ENCODE measurements around the gene B2M.
"Not testable (repeated sequence)": the region's sequence is repeated elsewhere in the genome, so short reads cannot be mapped to it uniquely, and the experiment has no call there.

Gene B2M

DNA sequence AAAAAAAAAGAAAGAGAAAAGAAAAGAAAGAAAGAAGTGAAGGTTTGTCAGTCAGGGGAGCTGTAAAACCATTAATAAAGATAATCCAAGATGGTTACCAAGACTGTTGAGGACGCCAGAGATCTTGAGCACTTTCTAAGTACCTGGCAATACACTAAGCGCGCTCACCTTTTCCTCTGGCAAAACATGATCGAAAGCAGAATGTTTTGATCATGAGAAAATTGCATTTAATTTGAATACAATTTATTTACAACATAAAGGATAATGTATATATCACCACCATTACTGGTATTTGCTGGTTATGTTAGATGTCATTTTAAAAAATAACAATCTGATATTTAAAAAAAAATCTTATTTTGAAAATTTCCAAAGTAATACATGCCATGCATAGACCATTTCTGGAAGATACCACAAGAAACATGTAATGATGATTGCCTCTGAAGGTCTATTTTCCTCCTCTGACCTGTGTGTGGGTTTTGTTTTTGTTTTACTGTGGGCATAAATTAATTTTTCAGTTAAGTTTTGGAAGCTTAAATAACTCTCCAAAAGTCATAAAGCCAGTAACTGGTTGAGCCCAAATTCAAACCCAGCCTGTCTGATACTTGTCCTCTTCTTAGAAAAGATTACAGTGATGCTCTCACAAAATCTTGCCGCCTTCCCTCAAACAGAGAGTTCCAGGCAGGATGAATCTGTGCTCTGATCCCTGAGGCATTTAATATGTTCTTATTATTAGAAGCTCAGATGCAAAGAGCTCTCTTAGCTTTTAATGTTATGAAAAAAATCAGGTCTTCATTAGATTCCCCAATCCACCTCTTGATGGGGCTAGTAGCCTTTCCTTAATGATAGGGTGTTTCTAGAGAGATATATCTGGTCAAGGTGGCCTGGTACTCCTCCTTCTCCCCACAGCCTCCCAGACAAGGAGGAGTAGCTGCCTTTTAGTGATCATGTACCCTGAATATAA is 2.0 kb downstream of the B2M start:
- Histone ChIP-seq H3K27me3 (ENCODE audit: control insufficient read depth in 5 of 5, insufficient read depth in 4 of 5, low read length in 5 of 5) (no peaks in the 10 kb centered on the region), H3K27ac (ENCODE audit: low read depth, low read length) (peak overlapping the region; percentile 100), H3K9me3 (ENCODE audit: control insufficient read depth in 5 of 5, low read length in 5 of 5) (no peaks in the 10 kb centered on the region), H3K36me3 (ENCODE audit: control insufficient read depth in 5 of 5, insufficient read depth in 5 of 5, low read length in 5 of 5) (peaks cover 32 to 37% (median 35%) of the 10 kb centered on the region in 5 donors), H3K4me1 (ENCODE audit: control insufficient read depth in 5 of 5, insufficient read depth in 5 of 5, low read length in 5 of 5) (peaks cover 9 to 50% (median 26%) of the 10 kb centered on the region in 5 donors), H3K4me3 (ENCODE audit: low read depth in 1 of 5, low read length in 5 of 5) (peak overlapping the region; percentile 96 to 99 (median 97)), H3K9ac (ENCODE audit: low read length in 5 of 5) (peak overlapping the region; percentile 90 to 100 (median 100))

GRCh38 chr15:44715142-44715796 is 4.0 kb downstream of the B2M start:
- peak overlapping the region in 4 of 5 donors; percentile 4 to 98 (median 96) for H3K4me3 ChIP-seq (ENCODE audit: low read depth in 1 of 5, low read length in 5 of 5)
- peak overlapping the region; percentile 47 for H3K27ac ChIP-seq (ENCODE audit: low read depth, low read length)

GRCh38 chr15:44715797-44716334 is 4.5 kb downstream of the B2M start:
- H3K36me3 ChIP-seq (ENCODE audit: control insufficient read depth in 5 of 5, insufficient read depth in 5 of 5, low read length in 5 of 5), result peaks cover 40 to 47% (median 41%) of the 10 kb centered on the region in 5 donors
- H3K4me3 ChIP-seq (ENCODE audit: low read depth in 1 of 5, low read length in 5 of 5), result peak overlapping the region in 4 of 5 donors; percentile 4 to 98 (median 56)

More at GRCh38 chr15:44715142-44715796, 4.0 kb downstream of the B2M start:
- Histone ChIP-seq H3K4me1 (ENCODE audit: control insufficient read depth in 5 of 5, insufficient read depth in 5 of 5, low read length in 5 of 5) (peaks cover 9 to 52% (median 26%) of the 10 kb centered on the region in 5 donors), H3K36me3 (ENCODE audit: control insufficient read depth in 5 of 5, insufficient read depth in 5 of 5, low read length in 5 of 5) (peaks cover 40 to 47% (median 41%) of the 10 kb centered on the region in 5 donors), H3K9me3 (ENCODE audit: control insufficient read depth in 5 of 5, low read length in 5 of 5) (no peaks in the 10 kb centered on the region), H3K9ac (ENCODE audit: low read length in 5 of 5) (peak overlapping the region in 3 of 5 donors; percentile 4 to 45 (median 32)), H3K27me3 (ENCODE audit: control insufficient read depth in 5 of 5, insufficient read depth in 4 of 5, low read length in 5 of 5) (no peaks in the 10 kb centered on the region)

GRCh38 chr15:44716983-44717602 is 5.8 kb downstream of the B2M start:
- H3K27me3 ChIP-seq (ENCODE audit: control insufficient read depth in 5 of 5, insufficient read depth in 4 of 5, low read length in 5 of 5), result no peaks in the 10 kb centered on the region
- no peak overlapping the region for H3K4me3 ChIP-seq (ENCODE audit: low read depth in 1 of 5, low read length in 5 of 5)
- no peak overlapping the region for H3K27ac ChIP-seq (ENCODE audit: low read depth, low read length)
- H3K9ac ChIP-seq (ENCODE audit: low read length in 5 of 5), result no peak overlapping the region
- peaks cover 9 to 49% (median 26%) of the 10 kb centered on the region in 5 donors for H3K4me1 ChIP-seq (ENCODE audit: control insufficient read depth in 5 of 5, insufficient read depth in 5 of 5, low read length in 5 of 5)
- no peaks in the 10 kb centered on the region for H3K9me3 ChIP-seq (ENCODE audit: control insufficient read depth in 5 of 5, low read length in 5 of 5)
- H3K36me3 ChIP-seq (ENCODE audit: control insufficient read depth in 5 of 5, insufficient read depth in 5 of 5, low read length in 5 of 5), result peaks cover 40 to 47% (median 41%) of the 10 kb centered on the region in 5 donors

More at GRCh38 chr15:44715797-44716334, 4.5 kb downstream of the B2M start:
- Histone ChIP-seq H3K9ac (ENCODE audit: low read length in 5 of 5) (peak overlapping the region in 2 of 5 donors; percentile 4 to 32), H3K27ac (ENCODE audit: low read depth, low read length) (peak overlapping the region; percentile 47), H3K9me3 (ENCODE audit: control insufficient read depth in 5 of 5, low read length in 5 of 5) (no peaks in the 10 kb centered on the region), H3K4me1 (ENCODE audit: control insufficient read depth in 5 of 5, insufficient read depth in 5 of 5, low read length in 5 of 5) (peaks cover 9 to 48% (median 26%) of the 10 kb centered on the region in 5 donors), H3K27me3 (ENCODE audit: control insufficient read depth in 5 of 5, insufficient read depth in 4 of 5, low read length in 5 of 5) (no peaks in the 10 kb centered on the region)

GRCh38 chr15:44718180-44718926 is 7.0 kb downstream of the B2M start:
- H3K9ac ChIP-seq (ENCODE audit: low read length in 5 of 5), result no peak overlapping the region
- no peak overlapping the region for H3K4me3 ChIP-seq (ENCODE audit: low read depth in 1 of 5, low read length in 5 of 5)
- H3K4me1 ChIP-seq (ENCODE audit: control insufficient read depth in 5 of 5, insufficient read depth in 5 of 5, low read length in 5 of 5), result peaks cover 9 to 42% (median 19%) of the 10 kb centered on the region in 5 donors
- peaks cover 40 to 47% (median 41%) of the 10 kb centered on the region in 5 donors for H3K36me3 ChIP-seq (ENCODE audit: control insufficient read depth in 5 of 5, insufficient read depth in 5 of 5, low read length in 5 of 5)
- H3K27me3 ChIP-seq (ENCODE audit: control insufficient read depth in 5 of 5, insufficient read depth in 4 of 5, low read length in 5 of 5), result no peaks in the 10 kb centered on the region
- no peak overlapping the region for H3K27ac ChIP-seq (ENCODE audit: low read depth, low read length)
- no peaks in the 10 kb centered on the region for H3K9me3 ChIP-seq (ENCODE audit: control insufficient read depth in 5 of 5, low read length in 5 of 5)

- H3K36me3 ChIP-seq (ENCODE audit: control insufficient read depth in 5 of 5, insufficient read depth in 5 of 5, low read length in 5 of 5), result peaks cover 40 to 47% (median 41%) of the 10 kb centered on the region in 5 donors
- H3K27me3 ChIP-seq (ENCODE audit: control insufficient read depth in 5 of 5, insufficient read depth in 4 of 5, low read length in 5 of 5), result no peaks in the 10 kb centered on the region
- no peak overlapping the region for H3K9ac ChIP-seq (ENCODE audit: low read length in 5 of 5)
- peak overlapping the region; percentile 44 for H3K27ac ChIP-seq (ENCODE audit: low read depth, low read length)
- peaks cover 4 to 37% (median 14%) of the 10 kb centered on the region in 5 donors for H3K4me1 ChIP-seq (ENCODE audit: control insufficient read depth in 5 of 5, insufficient read depth in 5 of 5, low read length in 5 of 5)
- H3K9me3 ChIP-seq (ENCODE audit: control insufficient read depth in 5 of 5, low read length in 5 of 5), result no peaks in the 10 kb centered on the region
- H3K4me3 ChIP-seq (ENCODE audit: low read depth in 1 of 5, low read length in 5 of 5), result no peak overlapping the region
Measured at GRCh38 chr15:44718927-44719292, 7.6 kb downstream of the B2M start.

DNA sequence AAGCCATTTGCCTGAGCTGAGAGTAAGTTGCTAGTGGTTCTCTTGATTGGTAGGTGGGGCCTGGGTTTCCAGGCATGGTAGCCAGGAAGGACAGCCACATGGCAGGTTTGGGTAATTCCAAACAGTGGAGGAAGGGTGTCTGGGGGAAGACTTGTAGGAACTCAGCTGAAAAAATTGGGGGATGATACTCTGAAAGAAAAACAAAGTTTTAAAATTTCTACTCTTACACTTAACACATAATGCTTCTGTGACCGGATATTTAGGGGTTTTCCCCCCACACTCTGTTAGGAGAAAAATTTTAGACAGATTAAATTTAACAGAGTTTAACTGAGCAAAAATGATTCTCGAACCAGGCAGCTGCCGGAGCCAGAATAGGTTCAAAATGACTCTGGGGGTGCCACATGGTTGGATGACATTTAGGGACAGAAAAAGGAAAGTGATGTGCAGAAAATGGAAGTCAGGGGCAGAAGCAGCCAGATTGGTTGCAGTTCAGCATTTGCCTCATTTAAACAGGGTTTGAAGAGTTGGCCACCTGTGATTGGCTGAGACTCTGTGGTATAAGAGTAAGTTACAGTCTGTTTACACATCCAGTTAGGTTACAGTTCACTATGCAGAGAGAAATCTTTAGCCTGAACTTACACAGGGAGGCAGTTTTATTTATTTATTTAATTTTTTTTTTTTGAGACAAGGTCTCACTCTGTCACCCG is 8.1 kb downstream of the B2M start:
- H3K9me3 ChIP-seq (ENCODE audit: control insufficient read depth in 5 of 5, low read length in 5 of 5), result no peaks in the 10 kb centered on the region
- no peak overlapping the region for H3K9ac ChIP-seq (ENCODE audit: low read length in 5 of 5)
- peaks cover 0 to 31% (median 10%) of the 10 kb centered on the region in 5 donors for H3K4me1 ChIP-seq (ENCODE audit: control insufficient read depth in 5 of 5, insufficient read depth in 5 of 5, low read length in 5 of 5)
- no peak overlapping the region for H3K4me3 ChIP-seq (ENCODE audit: low read depth in 1 of 5, low read length in 5 of 5)
- H3K27ac ChIP-seq (ENCODE audit: low read depth, low read length), result peak overlapping the region; percentile 44
- no peaks in the 10 kb centered on the region for H3K27me3 ChIP-seq (ENCODE audit: control insufficient read depth in 5 of 5, insufficient read depth in 4 of 5, low read length in 5 of 5)
- H3K36me3 ChIP-seq (ENCODE audit: control insufficient read depth in 5 of 5, insufficient read depth in 5 of 5, low read length in 5 of 5), result peaks cover 40 to 45% (median 41%) of the 10 kb centered on the region in 5 donors

- peaks cover 0 to 26% (median 10%) of the 10 kb centered on the region in 5 donors for H3K4me1 ChIP-seq (ENCODE audit: control insufficient read depth in 5 of 5, insufficient read depth in 5 of 5, low read length in 5 of 5)
- peaks cover 38 to 43% (median 40%) of the 10 kb centered on the region in 5 donors for H3K36me3 ChIP-seq (ENCODE audit: control insufficient read depth in 5 of 5, insufficient read depth in 5 of 5, low read length in 5 of 5)
- not testable (repeated sequence) for H3K27me3 ChIP-seq (ENCODE audit: control insufficient read depth in 5 of 5, insufficient read depth in 4 of 5, low read length in 5 of 5); H3K9ac ChIP-seq (ENCODE audit: low read length in 5 of 5); H3K4me3 ChIP-seq (ENCODE audit: low read depth in 1 of 5, low read length in 5 of 5); H3K27ac ChIP-seq (ENCODE audit: low read depth, low read length); H3K9me3 ChIP-seq (ENCODE audit: control insufficient read depth in 5 of 5, low read length in 5 of 5)
Measured at GRCh38 chr15:44720000-44720435, 8.7 kb downstream of the B2M start.
